Measurements from ENCODE around the gene OPN1SW. TPM values are rescaled to one million over a fixed set of nuclear protein-coding genes. Genes with fewer than 3 reads are reported as not detected.

The OPN1SW gene
- total and polyA plus RNA-seq, 3 experiments from 2014 or later, result not detected

GRCh38 chr7:128791972-128792327 is 16.4 kb upstream of the OPN1SW start:
- ChIA-PET CTCF (no interaction called here), POLR2A (interaction anchor here (1.3 kb wide), 1 partner anchor 50 kb away, joined by 3 read pairs; no protein-coding TSS in a partner anchor)
- peak overlapping the region in 1 of 8 donors; percentile 7 for H3K27ac Mint-ChIP-seq
- peak overlapping the region; percentile 51 for H3K27ac ChIP-seq (ENCODE audit: low read depth, low read length)
- peaks cover 8% of the 10 kb centered on the region for H3K4me1 ChIP-seq (ENCODE audit: insufficient read depth, low read length)
- H3K4me3 Mint-ChIP-seq, result peak overlapping the region; percentile 81 to 96 (median 85)
- no peak for DNase-seq
- H3K4me1 Mint-ChIP-seq, result peaks cover 4 to 25% (median 13%) of the 10 kb centered on the region in 3 donors
- H3K9me3 Mint-ChIP-seq, result no peaks in the 10 kb centered on the region
- no peaks in the 10 kb centered on the region for H3K27me3 ChIP-seq (ENCODE audit: insufficient read depth, low read length, poor library complexity, severe bottlenecking)
- peaks cover 0 to 7% (median 0%) of the 10 kb centered on the region in 3 donors for H3K36me3 Mint-ChIP-seq
- H3K4me3 ChIP-seq (ENCODE audit: low read length), result peak overlapping the region; percentile 77
- H3K27me3 Mint-ChIP-seq, result no peaks in the 10 kb centered on the region
- H3K9me3 ChIP-seq (ENCODE audit: low read length), result no peaks in the 10 kb centered on the region
- H3K36me3 ChIP-seq (ENCODE audit: insufficient read depth, low read length), result no peaks in the 10 kb centered on the region

- Histone ChIP-seq H3K4me1 (ENCODE audit: insufficient read depth, low read length) (peaks cover 8% of the 10 kb centered on the region), H3K9me3 (ENCODE audit: low read length) (no peaks in the 10 kb centered on the region), H3K36me3 (ENCODE audit: insufficient read depth, low read length) (no peaks in the 10 kb centered on the region), H3K27me3 (ENCODE audit: insufficient read depth, low read length, poor library complexity, severe bottlenecking) (no peaks in the 10 kb centered on the region), H3K27ac (ENCODE audit: low read depth, low read length) (peak within 1 kb of the TSS; percentile 51), H3K4me3 (ENCODE audit: low read length) (peak within 1 kb of the TSS; percentile 77)
- POLR2A ChIA-PET, result interaction anchor here (0.7 to 1.3 kb wide), 6 partner anchors 40 to 642 kb away, joined by 3 to 7 read pairs (median 4); partner anchors contain the start of gene CALU
- CTCF ChIA-PET, result interaction anchor here (1.1 kb wide), 1 partner anchor 93 kb away, joined by 3 read pairs; no protein-coding TSS in a partner anchor
- Mint-ChIP-seq H3K9me3 (no peaks in the 10 kb centered on the region), H3K27ac (peak within 1 kb of the TSS in 5 of 8 donors; percentile 7 to 89 (median 57)), H3K4me1 (peaks cover 4 to 25% (median 13%) of the 10 kb centered on the region in 3 donors), H3K36me3 (peaks cover 0 to 5% (median 0%) of the 10 kb centered on the region in 3 donors), H3K4me3 (peak within 1 kb of the TSS; percentile 81 to 96 (median 85)), H3K27me3 (no peaks in the 10 kb centered on the region)
- peak; percentile 76 to 88 (median 80) for DNase-seq
Measured at GRCh38 chr7:128791121-128791971, 15.8 kb upstream of the OPN1SW start, which contains the start of gene CCDC136. TSS of gene CCDC136 (plus strand) at chr7:128791968. CDS start at chr7:128792412, 444 bp downstream.

GRCh38 chr7:128790315-128791041 is 14.9 kb upstream of the OPN1SW start:
- H3K4me3 ChIP-seq (ENCODE audit: low read length), result peak overlapping the region; percentile 56
- Mint-ChIP-seq H3K4me3 (peak overlapping the region; percentile 71 to 95 (median 88)), H3K36me3 (peaks cover 0 to 2% (median 0%) of the 10 kb centered on the region in 3 donors), H3K9me3 (no peaks in the 10 kb centered on the region), H3K4me1 (peaks cover 4 to 25% (median 13%) of the 10 kb centered on the region in 3 donors), H3K27ac (peak overlapping the region; percentile 26 to 97 (median 90)), H3K27me3 (no peaks in the 10 kb centered on the region)
- peak overlapping the region; percentile 7 for H3K27ac ChIP-seq (ENCODE audit: low read depth, low read length)
- H3K9me3 ChIP-seq (ENCODE audit: low read length), result no peaks in the 10 kb centered on the region
- POLR2A ChIA-PET, result interaction anchor here (0.8 to 1.3 kb wide), 5 partner anchors 40 to 70 kb away, joined by 3 to 7 read pairs (median 4); partner anchors contain the start of gene CALU
- CTCF ChIA-PET, result interaction anchor here (1.1 kb wide), 1 partner anchor 93 kb away, joined by 3 read pairs; no protein-coding TSS in a partner anchor
- H3K27me3 ChIP-seq (ENCODE audit: insufficient read depth, low read length, poor library complexity, severe bottlenecking), result no peaks in the 10 kb centered on the region
- no peaks in the 10 kb centered on the region for H3K36me3 ChIP-seq (ENCODE audit: insufficient read depth, low read length)
- peak in 2 of 5 donors; percentile 14 to 58 for DNase-seq
- H3K4me1 ChIP-seq (ENCODE audit: insufficient read depth, low read length), result peaks cover 8% of the 10 kb centered on the region

- H3K27ac Mint-ChIP-seq, result peak overlapping the region in 5 of 8 donors; percentile 7 to 88 (median 38)
- no peak overlapping the region for H3K27ac ChIP-seq (ENCODE audit: low read depth, low read length)
- H3K4me1 ChIP-seq (ENCODE audit: insufficient read depth, low read length), result peaks cover 4% of the 10 kb centered on the region
- peaks cover 4 to 25% (median 13%) of the 10 kb centered on the region in 3 donors for H3K4me1 Mint-ChIP-seq
- no peaks in the 10 kb centered on the region for H3K27me3 ChIP-seq (ENCODE audit: insufficient read depth, low read length, poor library complexity, severe bottlenecking)
- no peaks in the 10 kb centered on the region for H3K9me3 ChIP-seq (ENCODE audit: low read length)
- H3K4me3 Mint-ChIP-seq, result peak overlapping the region in 6 of 7 donors; percentile 82 to 95 (median 88)
- no peaks in the 10 kb centered on the region for H3K27me3 Mint-ChIP-seq
- CTCF ChIA-PET, result no interaction called here
- H3K36me3 Mint-ChIP-seq, result no peaks in the 10 kb centered on the region
- no peaks in the 10 kb centered on the region for H3K9me3 Mint-ChIP-seq
- H3K36me3 ChIP-seq (ENCODE audit: insufficient read depth, low read length), result no peaks in the 10 kb centered on the region
- POLR2A ChIA-PET, result no interaction called here
- no peak for DNase-seq
- no peak overlapping the region for H3K4me3 ChIP-seq (ENCODE audit: low read length)
Measured at GRCh38 chr7:128788446-128789412, 13.1 kb upstream of the OPN1SW start.

- no peak for DNase-seq
Measured at GRCh38 chr7:128785738-128786137, 10.1 kb upstream of the OPN1SW start.

GRCh38 chr7:128783143-128783861 is 7.7 kb upstream of the OPN1SW start:
- Histone ChIP-seq H3K9me3 (ENCODE audit: low read length) (no peaks in the 10 kb centered on the region), H3K27me3 (ENCODE audit: insufficient read depth, low read length, poor library complexity, severe bottlenecking) (no peaks in the 10 kb centered on the region), H3K4me3 (ENCODE audit: low read length) (no peak overlapping the region), H3K27ac (ENCODE audit: low read depth, low read length) (peak overlapping the region; percentile 16), H3K4me1 (ENCODE audit: insufficient read depth, low read length) (no peaks in the 10 kb centered on the region), H3K36me3 (ENCODE audit: insufficient read depth, low read length) (no peaks in the 10 kb centered on the region)
- Mint-ChIP-seq H3K36me3 (peaks cover 0 to 3% (median 0%) of the 10 kb centered on the region in 3 donors), H3K4me1 (peaks cover 0 to 5% (median 0%) of the 10 kb centered on the region in 3 donors), H3K27me3 (no peaks in the 10 kb centered on the region), H3K9me3 (peaks cover 0 to 6% (median 4%) of the 10 kb centered on the region in 5 donors), H3K4me3 (no peak overlapping the region), H3K27ac (no peak overlapping the region)
- DNase-seq, result no peak
- ChIA-PET POLR2A (no interaction called here), CTCF (no interaction called here)

More at GRCh38 chr7:128785738-128786137, 10.1 kb upstream of the OPN1SW start:
- Mint-ChIP-seq H3K4me1 (peaks cover 4 to 16% (median 7%) of the 10 kb centered on the region in 3 donors), H3K27ac (peak overlapping the region in 2 of 8 donors; percentile 4 to 82), H3K36me3 (no peaks in the 10 kb centered on the region), H3K4me3 (no peak overlapping the region), H3K9me3 (no peaks in the 10 kb centered on the region), H3K27me3 (no peaks in the 10 kb centered on the region)
- no peak overlapping the region for H3K4me3 ChIP-seq (ENCODE audit: low read length)
- POLR2A ChIA-PET, result interaction anchor here (0.5 kb wide), 1 partner anchor 11 kb away, joined by 3 read pairs; no protein-coding TSS in a partner anchor
- no peaks in the 10 kb centered on the region for H3K9me3 ChIP-seq (ENCODE audit: low read length)
- no peaks in the 10 kb centered on the region for H3K4me1 ChIP-seq (ENCODE audit: insufficient read depth, low read length)
- H3K27ac ChIP-seq (ENCODE audit: low read depth, low read length), result no peak overlapping the region
- CTCF ChIA-PET, result no interaction called here
- H3K36me3 ChIP-seq (ENCODE audit: insufficient read depth, low read length), result no peaks in the 10 kb centered on the region
- H3K27me3 ChIP-seq (ENCODE audit: insufficient read depth, low read length, poor library complexity, severe bottlenecking), result no peaks in the 10 kb centered on the region

GRCh38 chr7:128781851-128782250 is 6.3 kb upstream of the OPN1SW start:
- Mint-ChIP-seq H3K9me3 (peaks cover 2 to 21% (median 18%) of the 10 kb centered on the region in 5 donors), H3K27me3 (no peaks in the 10 kb centered on the region), H3K27ac (no peak overlapping the region), H3K4me1 (no peaks in the 10 kb centered on the region), H3K4me3 (no peak overlapping the region), H3K36me3 (peaks cover 0 to 10% (median 0%) of the 10 kb centered on the region in 3 donors)
- Histone ChIP-seq H3K4me1 (ENCODE audit: insufficient read depth, low read length) (no peaks in the 10 kb centered on the region), H3K27me3 (ENCODE audit: insufficient read depth, low read length, poor library complexity, severe bottlenecking) (no peaks in the 10 kb centered on the region), H3K27ac (ENCODE audit: low read depth, low read length) (no peak overlapping the region), H3K36me3 (ENCODE audit: insufficient read depth, low read length) (no peaks in the 10 kb centered on the region), H3K4me3 (ENCODE audit: low read length) (no peak overlapping the region), H3K9me3 (ENCODE audit: low read length) (no peaks in the 10 kb centered on the region)
- ChIA-PET POLR2A (no interaction called here), CTCF (no interaction called here)
- DNase-seq, result no peak

All from CD8-positive, alpha-beta memory T cell (primary cell).